ENCODE results near the gene PUS10.

DNA sequence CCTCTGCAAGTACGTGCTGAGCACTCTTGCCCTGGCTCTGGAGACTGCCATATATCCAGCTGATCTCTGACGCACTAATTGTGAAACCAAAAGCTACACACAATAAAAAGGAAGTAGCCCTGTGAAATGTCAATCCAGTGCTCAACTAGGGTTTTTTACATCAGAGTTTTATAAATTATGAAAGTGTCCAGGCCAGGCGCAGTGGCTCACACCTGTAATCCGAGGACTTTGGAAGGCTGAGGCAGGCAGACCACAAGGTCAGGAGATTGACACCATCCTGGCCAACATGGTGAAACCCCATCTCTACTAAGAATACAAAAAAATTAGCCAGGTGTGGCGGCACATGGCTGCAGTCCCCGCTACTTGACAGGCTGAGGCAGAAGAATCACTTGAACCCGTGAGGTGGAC, 25.1 kb downstream of the PUS10 start:
- TF ChIP-seq EZH2 (IDR thresholded peaks at IDR 0.05; ENCODE audit: insufficient read depth, poor library complexity, severe bottlenecking) (no peak), EZH2phosphoT487 (IDR thresholded peaks at IDR 0.05; ENCODE audit: insufficient read depth, low read depth) (no peak)
